NCI-H510A treated with DMSO at 0.1 percent for 48 hours (cell line): ENCODE results near the gene ZBTB46.
"Not testable (repeated sequence)": the region's sequence is repeated elsewhere in the genome, so short reads cannot be mapped to it uniquely, and the experiment has no call there.

Experiments
- DNase-seq: peaks from one replicate; lab custom pipeline; 2025; lab: John Stamatoyannopoulos, UW

ZBTB46 gene

GRCh38 chr20:63787302-63787701 lies 43.8 kb downstream of the ZBTB46 start:
- DNase-seq, result no peak

- no peak for DNase-seq
Observed at GRCh38 chr20:63785691-63786131, 45.4 kb downstream of the ZBTB46 start.

DNA sequence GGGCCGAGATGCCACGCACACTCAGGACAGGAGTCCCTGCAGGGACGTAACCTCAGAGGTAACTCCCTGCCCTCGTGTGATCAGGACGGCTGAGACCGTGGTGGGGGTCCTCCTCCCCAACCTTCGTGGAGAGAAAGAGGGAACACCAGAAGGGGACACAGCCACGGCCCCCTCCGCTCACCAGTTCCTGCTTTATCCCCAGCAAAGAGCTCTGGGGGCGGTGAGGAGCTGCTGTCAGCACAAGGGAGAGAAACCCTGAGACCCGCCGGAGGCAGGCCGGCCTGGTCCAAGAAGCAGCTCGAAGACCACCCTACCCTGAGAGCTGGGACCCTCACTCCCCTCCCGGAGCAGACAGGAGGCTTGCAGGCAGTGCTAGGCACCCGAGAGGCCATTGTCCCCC lies 47.1 kb downstream of the ZBTB46 start:
- DNase-seq, result no peak

DNA sequence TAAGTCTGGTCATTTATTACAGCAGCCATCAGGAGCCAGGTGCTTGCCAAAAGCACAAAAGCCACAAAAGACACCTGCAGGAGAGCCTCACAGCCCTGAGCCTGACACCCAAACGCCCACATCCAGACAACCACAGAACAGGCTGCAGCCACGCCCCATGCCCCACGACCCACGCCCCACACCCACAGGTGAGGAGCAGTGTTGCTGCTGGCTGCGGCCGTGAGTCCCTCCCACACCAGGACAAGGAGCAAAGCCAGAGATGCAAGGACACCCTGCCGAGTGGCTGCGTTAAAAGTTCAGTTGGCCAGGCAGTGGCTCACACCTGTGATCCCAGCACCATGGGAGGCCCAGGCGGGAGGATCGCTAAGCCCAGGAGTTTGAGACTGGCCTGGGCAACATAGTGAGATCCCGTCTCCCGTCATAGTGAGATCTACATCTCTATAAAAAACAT lies 48.5 kb downstream of the ZBTB46 start:
- DNase-seq, result no peak

DNA sequence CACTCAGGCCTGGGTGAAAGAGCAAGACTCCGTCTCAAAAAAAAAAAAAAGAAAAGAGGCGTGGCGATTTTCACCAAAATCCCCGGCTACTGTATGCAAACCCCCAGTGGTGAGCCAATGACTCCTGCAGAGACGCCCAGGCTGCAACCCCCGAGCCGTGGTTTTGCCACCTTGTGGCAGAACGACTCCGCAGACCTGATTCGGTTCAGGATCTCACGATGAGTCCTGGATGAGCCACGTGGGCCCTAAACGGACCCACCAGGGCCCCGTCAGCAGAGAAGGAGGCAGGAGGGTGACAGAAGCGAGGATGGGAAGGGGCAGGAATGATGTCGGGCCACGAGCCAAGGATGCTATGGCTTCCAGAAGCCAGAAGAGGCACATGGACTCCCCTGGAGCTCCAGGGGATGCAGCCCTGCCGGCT lies 49.0 kb downstream of the ZBTB46 start:
- no peak for DNase-seq

- no peak for DNase-seq
Observed at GRCh38 chr20:63781181-63781580, 49.9 kb downstream of the ZBTB46 start.

DNA sequence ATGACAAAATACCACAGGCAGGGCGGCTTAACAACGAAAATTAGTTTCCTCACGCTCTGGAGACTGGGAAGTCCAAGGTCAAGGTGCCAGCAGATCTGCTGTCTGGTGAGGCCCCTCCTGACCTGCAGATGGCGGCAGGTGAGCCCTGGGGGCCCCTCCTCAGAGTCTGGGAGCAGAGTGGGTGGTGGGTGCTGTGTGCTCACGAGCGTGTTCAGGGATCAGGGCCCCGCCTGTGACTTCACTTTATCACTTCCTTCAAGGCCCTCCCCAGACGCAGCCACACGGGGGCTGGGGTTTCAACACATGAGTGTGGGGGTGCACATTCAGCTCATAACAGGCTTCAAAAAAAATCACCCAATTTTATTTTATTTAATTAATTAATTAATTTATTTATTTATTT lies 52.2 kb downstream of the ZBTB46 start:
- DNase-seq, result no peak

DNA sequence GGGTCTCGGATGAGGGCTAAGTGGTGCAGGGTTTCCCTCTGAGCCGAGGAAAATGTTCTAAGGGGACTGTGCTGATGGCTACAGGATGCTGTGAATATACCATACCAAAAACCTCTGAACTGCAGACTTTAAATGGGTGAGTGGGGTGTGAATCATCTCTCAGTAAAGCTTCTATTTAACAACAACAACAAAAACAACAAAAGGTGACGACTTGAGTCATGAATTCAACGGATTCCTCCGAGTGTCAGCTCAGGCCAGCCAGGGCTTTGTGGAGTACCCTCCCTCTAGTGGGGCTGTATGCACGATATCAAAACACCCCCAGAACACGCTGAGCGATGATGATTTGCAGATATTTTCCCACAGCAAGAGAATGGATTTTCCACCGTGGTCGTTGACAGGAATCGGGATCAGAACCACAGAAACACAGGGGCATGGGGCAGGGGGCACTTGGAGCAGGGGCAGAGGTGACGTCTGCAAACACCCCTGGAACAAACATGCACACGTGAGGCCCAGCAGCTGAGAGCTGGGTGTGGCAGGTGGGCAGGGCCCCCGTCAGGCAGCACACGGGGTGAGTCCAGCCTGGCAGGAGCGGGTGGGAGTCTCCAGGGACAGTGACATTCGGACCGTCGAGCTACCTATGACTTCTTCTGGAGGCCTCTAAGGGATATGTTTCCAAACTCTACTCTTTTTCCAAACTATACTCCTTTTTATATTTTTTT lies 52.9 kb downstream of the ZBTB46 start:
- no peak for DNase-seq

DNA sequence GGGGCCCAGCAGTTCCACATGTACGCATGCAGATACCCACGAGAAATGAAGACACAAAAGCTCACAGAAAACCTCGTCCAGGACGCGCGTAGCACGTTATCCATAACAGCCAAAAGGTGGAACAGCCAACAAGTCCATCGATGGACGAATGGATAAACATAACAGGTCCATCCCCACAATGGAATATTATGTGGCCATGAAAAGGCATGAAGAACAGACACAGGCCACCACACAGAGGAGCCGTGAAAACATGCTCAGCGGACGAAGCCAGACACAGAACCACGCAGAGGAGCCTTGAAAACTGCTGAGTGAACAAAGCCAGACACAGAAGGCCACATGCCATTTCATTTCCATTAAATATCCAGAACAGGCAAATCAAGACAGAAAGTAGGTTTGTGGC lies 53.5 kb downstream of the ZBTB46 start:
- DNase-seq, result no peak

DNA sequence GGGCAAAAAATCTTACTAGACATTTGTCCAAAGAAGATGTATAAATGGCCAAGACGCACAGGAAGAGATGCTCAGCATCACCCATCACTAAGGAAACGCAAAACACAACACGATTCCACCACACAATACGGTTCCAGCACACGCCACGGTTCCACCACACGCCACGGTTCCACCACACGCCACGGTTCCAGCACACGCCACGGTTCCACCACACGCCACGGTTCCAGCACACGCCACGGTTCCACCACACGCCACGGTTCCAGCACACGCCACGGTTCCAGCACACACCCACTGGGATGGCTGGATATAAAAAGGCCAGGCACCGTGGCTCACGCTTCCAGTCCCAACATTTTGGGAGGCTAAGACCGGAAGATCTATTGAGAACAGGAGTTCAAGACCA lies 54.2 kb downstream of the ZBTB46 start:
- not testable (repeated sequence) for DNase-seq

- no peak for DNase-seq
Observed at GRCh38 chr20:63775096-63775978, 55.7 kb downstream of the ZBTB46 start.

DNA sequence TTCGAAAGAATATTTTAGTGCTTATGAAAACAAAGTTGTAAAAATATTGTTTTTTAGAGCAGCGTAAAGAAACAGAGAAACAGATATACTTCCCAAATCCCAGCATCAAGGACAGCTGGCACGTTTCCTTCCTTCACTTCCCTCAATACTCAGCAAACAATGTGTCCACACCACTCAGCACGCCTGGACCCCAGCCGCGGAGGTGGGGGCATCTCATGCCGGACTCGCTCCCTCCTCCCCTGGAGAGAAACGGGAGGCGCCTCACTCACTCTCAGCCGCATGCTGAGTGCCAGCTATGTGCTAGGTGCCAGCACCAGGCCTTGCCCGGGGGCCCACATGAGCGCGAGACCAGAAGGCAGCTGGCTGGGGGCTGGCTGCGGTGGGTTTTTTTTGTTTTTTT lies 56.8 kb downstream of the ZBTB46 start:
- no peak for DNase-seq

- DNase-seq, result no peak
Observed at GRCh38 chr20:63773571-63774241, 57.4 kb downstream of the ZBTB46 start.

- DNase-seq, result no peak
Observed at GRCh38 chr20:63772781-63773518, 58.1 kb downstream of the ZBTB46 start.

GRCh38 chr20:63771046-63771707 lies 59.9 kb downstream of the ZBTB46 start:
- DNase-seq, result no peak

- no peak for DNase-seq
Observed at GRCh38 chr20:63769891-63770474, 61.1 kb downstream of the ZBTB46 start.

DNA sequence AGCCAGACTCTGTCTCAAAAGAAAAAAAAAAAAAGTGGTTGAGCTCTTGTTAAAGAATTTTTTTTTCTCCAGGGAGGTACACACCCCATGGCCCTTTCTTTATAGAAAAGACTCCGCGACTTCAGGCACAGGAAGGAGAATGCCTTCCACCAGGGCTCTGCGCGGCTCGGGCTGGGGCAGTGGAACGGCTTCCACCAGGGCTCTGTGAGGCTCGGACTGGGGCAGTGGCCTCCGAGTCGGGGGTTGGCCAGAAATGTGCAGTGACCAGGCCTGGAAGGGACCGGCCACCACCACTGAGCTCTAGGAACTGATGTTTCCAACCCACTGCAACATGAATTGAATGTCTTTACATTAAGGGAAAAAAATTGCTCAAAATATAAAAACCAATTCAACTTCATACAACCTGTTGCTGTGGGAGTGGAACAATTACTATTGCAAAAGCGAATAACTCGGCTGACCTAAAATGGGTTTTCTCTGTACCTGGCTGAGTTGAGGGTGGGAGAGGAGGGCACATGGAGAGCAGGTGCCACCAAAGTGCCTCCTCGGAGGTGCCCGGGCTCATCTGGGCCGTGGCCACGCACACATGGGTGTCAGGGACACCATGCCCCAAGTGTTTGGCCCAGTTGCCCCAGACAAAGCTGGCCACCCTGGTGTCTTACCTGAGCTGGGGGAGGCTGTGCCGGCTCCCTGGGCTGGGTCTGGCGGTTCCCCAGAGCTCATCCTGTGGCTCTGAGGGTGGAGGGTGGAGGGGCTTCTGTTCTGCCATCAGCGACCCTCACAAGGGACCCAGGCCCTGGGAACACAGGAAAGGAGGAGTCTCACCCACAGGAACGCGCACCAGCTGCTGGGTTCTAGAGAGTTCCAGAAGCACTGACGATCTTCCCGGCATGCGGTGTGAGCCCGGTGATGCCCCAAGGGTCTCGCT lies 62.2 kb downstream of the ZBTB46 start:
- no peak for DNase-seq

DNA sequence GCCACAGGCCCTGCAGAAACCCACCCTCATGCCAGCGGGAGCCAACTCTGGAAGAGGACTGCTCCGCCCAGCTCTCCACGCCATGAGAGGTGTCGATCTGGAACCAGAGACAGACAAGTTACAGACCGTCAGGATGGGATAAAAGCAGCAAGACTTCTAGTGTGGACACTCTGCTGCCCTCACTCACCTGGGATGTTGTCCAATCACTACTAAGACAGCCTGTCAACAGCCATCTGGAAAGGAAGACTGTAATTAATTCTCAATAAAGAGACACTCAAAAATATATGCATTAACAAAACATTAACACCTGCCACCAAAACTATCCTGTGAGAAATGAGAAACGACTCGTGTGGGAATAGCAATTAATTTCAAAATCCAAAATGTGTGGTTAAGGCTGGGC lies 63.2 kb downstream of the ZBTB46 start:
- no peak for DNase-seq

DNA sequence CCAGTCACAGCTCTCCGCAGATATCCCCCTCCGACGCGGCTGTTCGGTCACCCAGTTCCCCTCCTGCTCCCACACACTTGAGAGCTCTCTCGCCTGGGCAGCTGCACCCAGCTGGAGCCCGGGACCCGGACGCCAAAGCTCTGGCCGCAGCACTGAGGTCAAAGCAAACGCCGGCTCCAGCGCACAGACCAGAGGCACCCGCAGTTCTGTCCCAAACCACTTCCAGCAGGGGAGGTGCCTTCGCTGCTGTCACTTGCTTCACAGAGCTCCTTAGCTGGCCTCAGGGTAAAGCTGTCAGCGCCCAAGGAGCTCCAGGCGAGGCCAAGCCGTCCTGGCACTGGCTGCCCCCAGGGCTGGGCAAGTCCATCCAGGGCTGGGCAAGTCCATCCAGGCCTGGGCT lies 63.6 kb downstream of the ZBTB46 start:
- DNase-seq, result no peak
